ENCODE results near the gene DDX1.

DDX1 gene

DNA sequence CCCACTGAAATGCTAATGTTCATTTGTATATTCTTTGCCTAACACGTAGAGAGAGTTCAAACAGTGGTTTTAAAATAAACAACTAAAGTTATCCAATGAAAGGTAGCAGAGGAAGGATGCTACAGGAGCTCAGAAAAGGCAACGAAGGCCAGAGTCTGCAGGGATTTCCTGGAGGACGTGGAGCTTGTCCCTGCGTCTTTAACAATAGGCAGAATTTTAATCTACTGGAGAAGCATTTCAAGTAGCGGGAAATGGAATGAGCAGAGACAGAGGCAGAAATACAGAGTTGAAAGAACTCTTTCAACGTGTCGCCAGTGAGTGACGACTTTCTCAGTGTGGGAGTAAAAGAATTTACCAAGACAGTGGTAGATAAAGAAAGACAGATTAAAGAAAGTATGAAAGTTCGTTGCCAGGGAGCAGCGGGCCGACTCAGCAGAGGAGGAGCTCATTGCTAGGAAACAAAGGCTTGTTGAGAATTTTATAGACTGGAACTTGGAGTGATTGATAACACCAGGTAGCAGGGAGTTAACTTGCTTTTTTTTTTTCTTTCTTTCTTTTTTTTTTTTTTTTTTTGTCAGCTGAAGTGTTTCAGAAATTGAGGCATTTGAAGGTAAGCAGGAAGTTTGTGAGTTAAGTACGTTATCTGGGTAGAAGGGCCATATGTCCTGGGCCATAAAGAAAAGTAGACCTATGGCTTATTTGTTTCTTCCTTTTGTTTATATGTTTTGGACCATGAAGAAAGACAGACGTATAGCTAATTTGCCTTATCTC is 29.9 kb upstream of the DDX1 start:
- Histone ChIP-seq H3K36me3 (ENCODE audit: control insufficient read depth, insufficient read depth, low read length) (no peaks in the 10 kb centered on the region), H3K27ac (ENCODE audit: insufficient read depth, low read length, poor library complexity, severe bottlenecking) (peak overlapping the region; percentile 59), H3K4me1 (ENCODE audit: control insufficient read depth, insufficient read depth, low read length, poor library complexity, severe bottlenecking) (peaks cover 6% of the 10 kb centered on the region), H3K4me3 (ENCODE audit: insufficient read depth, low read depth, low read length, poor library complexity, severe bottlenecking) (peak overlapping the region; percentile 97), H3K27me3 (replicated peaks; ENCODE audit: control insufficient read depth, insufficient read depth, low read length, poor library complexity, severe bottlenecking) (no peaks in the 10 kb centered on the region), H3K9me3 (ENCODE audit: control insufficient read depth, low read length) (no peaks in the 10 kb centered on the region)
- DNase-seq = no peak

DNA sequence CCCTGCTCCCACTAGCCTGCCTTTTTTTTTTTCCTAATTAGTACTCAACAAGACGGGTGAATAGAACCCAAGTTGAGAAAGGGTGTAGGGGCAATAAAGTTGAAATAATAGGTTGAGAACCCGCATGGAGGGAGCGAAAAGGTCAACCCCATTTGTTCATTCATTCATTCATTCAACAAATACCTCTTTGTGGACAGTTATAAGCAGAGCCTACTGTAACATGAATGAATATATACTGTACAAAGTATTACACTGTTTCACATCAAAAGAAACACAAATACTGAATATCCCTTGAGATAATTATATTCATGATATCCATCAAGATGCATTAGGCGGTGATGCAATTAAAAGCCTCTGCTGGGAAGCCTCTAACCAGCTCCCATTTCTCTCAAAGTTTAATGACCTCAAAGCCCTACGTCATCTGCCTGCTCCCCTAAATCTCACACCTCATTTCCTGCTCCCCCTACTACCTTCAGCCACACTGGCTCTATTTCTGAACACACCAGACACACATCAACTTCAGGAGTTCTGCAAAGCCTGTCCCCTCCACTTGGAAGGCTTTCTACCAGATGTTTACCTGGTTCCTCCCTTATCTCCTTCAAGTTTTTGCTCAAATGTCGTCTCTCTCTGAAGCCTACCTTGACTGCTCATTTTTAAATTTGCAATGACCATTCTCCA is 29.2 kb upstream of the DDX1 start:
- H3K9me3 ChIP-seq (ENCODE audit: control insufficient read depth, low read length) = no peaks in the 10 kb centered on the region
- H3K27me3 ChIP-seq (replicated peaks; ENCODE audit: control insufficient read depth, insufficient read depth, low read length, poor library complexity, severe bottlenecking) = no peaks in the 10 kb centered on the region
- no peaks in the 10 kb centered on the region for H3K36me3 ChIP-seq (ENCODE audit: control insufficient read depth, insufficient read depth, low read length)
- DNase-seq = no peak
- peak overlapping the region; percentile 97 for H3K4me3 ChIP-seq (ENCODE audit: insufficient read depth, low read depth, low read length, poor library complexity, severe bottlenecking)
- H3K27ac ChIP-seq (ENCODE audit: insufficient read depth, low read length, poor library complexity, severe bottlenecking) = peak overlapping the region; percentile 18
- H3K4me1 ChIP-seq (ENCODE audit: control insufficient read depth, insufficient read depth, low read length, poor library complexity, severe bottlenecking) = peaks cover 6% of the 10 kb centered on the region

DNA sequence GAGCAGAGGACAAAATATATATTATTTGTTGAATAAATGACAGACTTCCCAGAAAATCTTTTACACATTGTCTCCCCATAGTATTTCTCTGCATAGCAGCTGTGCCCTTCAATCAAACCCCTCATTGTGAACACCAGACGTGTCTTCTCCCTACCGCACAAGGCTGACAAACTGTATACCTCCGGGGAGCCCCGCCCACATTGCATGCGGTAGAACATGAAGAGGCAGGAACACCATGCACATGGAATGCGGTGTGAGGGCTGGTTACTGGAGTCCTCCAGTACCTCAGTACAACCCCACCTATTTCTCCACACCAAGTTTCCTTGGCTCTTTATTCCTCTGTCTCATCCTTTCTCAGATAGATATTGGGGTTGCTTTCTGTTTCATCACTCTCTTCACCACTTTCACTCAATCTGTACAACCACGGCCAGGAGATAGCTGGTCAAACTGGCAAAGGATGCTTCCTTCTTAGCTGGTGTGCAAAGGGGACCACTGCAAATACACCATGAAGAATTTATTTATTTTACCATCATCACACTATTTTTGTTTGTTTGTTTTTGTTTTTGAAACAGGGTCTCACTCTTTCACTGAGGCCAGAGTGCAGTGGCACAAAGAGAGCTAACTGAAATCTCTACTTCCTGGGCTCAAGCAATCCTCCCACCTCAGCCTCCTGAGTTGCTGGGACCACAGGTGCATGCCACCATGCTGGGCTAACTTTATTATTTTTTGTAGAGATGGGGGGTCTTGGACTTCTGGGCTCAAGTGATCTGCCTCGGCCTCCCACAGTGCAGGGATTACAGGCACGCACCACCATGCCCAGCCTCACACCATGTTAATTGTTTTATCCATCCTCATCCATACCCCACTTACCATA is 28.2 kb upstream of the DDX1 start:
- Histone ChIP-seq H3K4me1 (ENCODE audit: control insufficient read depth, insufficient read depth, low read length, poor library complexity, severe bottlenecking) (peaks cover 6% of the 10 kb centered on the region), H3K36me3 (ENCODE audit: control insufficient read depth, insufficient read depth, low read length) (no peaks in the 10 kb centered on the region), H3K4me3 (ENCODE audit: insufficient read depth, low read depth, low read length, poor library complexity, severe bottlenecking) (no peak overlapping the region), H3K27ac (ENCODE audit: insufficient read depth, low read length, poor library complexity, severe bottlenecking) (no peak overlapping the region), H3K9me3 (ENCODE audit: control insufficient read depth, low read length) (no peaks in the 10 kb centered on the region), H3K27me3 (replicated peaks; ENCODE audit: control insufficient read depth, insufficient read depth, low read length, poor library complexity, severe bottlenecking) (no peaks in the 10 kb centered on the region)
- no peak for DNase-seq

DNA sequence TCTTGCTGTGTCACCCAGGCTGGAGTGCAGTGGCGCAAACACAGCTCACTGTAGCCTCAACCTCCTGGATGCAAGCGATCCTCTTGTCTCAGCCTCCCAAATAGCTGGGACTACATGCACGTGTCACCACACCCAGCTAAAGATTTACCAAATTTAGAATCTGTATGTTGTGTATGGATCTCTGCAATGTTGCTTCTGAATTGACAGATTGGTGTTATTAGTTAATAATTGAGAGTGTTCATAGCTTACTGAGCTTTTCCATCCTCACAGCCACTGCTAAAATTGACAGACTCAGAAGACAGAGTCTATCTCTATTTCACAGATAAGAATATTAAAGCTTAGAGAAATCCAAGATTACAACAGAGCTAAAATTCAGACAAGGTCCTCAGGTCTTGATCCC is 26.3 kb upstream of the DDX1 start:
- Histone ChIP-seq H3K4me3 (ENCODE audit: insufficient read depth, low read depth, low read length, poor library complexity, severe bottlenecking) (no peak overlapping the region), H3K4me1 (ENCODE audit: control insufficient read depth, insufficient read depth, low read length, poor library complexity, severe bottlenecking) (no peaks in the 10 kb centered on the region), H3K36me3 (ENCODE audit: control insufficient read depth, insufficient read depth, low read length) (no peaks in the 10 kb centered on the region), H3K27me3 (replicated peaks; ENCODE audit: control insufficient read depth, insufficient read depth, low read length, poor library complexity, severe bottlenecking) (no peaks in the 10 kb centered on the region), H3K9me3 (ENCODE audit: control insufficient read depth, low read length) (no peaks in the 10 kb centered on the region), H3K27ac (ENCODE audit: insufficient read depth, low read length, poor library complexity, severe bottlenecking) (no peak overlapping the region)
- DNase-seq = no peak

DNA sequence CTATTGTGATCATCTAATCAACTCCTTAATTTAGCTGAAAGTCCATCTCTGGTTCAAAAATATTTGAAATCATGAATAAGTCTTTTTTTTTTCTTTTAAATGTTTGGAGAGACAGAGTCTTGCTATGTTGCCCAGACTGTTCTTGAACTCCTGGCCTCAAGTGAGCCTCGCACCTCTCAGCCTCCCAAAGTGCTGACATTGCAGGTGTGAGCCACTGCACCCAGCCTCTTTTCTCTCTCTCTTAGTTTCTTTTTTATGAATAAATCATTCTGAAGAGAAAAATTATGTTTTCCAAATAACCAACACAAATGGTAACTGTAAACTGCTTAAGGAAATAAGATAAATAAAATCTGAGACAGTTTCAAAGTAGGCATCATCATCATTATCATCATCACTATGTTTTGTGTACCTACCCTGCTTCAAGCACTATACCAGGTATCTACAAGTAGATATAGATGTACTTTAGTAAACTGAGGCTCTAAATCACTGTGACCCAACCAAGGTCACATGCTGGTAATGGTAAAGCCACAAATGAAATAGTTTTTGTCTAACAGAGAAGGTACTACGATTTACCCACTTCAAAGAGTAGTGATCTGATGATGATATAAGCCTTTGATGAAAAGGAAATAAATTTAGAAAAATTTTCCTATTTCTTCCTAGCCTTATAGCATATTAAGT is 25.5 kb upstream of the DDX1 start:
- no peaks in the 10 kb centered on the region for H3K36me3 ChIP-seq (ENCODE audit: control insufficient read depth, insufficient read depth, low read length)
- no peaks in the 10 kb centered on the region for H3K27me3 ChIP-seq (replicated peaks; ENCODE audit: control insufficient read depth, insufficient read depth, low read length, poor library complexity, severe bottlenecking)
- no peaks in the 10 kb centered on the region for H3K9me3 ChIP-seq (ENCODE audit: control insufficient read depth, low read length)
- no peak overlapping the region for H3K4me3 ChIP-seq (ENCODE audit: insufficient read depth, low read depth, low read length, poor library complexity, severe bottlenecking)
- H3K27ac ChIP-seq (ENCODE audit: insufficient read depth, low read length, poor library complexity, severe bottlenecking) = no peak overlapping the region
- H3K4me1 ChIP-seq (ENCODE audit: control insufficient read depth, insufficient read depth, low read length, poor library complexity, severe bottlenecking) = no peaks in the 10 kb centered on the region
- DNase-seq = no peak

DNA sequence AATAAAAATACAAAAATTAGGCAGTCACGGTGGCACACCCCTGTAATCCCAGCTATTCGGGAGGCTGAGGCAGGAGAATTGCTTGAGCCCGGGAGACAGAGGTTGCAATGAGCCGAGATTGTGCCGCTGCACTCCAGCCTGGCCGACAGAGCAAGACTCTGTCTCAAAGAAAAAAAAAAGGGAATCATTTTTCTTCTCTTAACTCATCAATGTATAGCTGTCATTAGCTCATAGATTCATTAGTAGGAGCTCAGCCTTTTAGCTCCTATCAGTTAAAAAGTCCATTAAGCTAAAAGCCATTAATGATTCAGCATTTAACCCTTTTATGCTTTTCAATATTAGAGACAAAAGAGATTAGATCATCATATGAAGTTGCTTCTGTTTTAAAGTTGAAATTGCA is 24.8 kb upstream of the DDX1 start:
- no peak for DNase-seq
- no peaks in the 10 kb centered on the region for H3K27me3 ChIP-seq (replicated peaks; ENCODE audit: control insufficient read depth, insufficient read depth, low read length, poor library complexity, severe bottlenecking)
- no peaks in the 10 kb centered on the region for H3K36me3 ChIP-seq (ENCODE audit: control insufficient read depth, insufficient read depth, low read length)
- no peak overlapping the region for H3K4me3 ChIP-seq (ENCODE audit: insufficient read depth, low read depth, low read length, poor library complexity, severe bottlenecking)
- H3K9me3 ChIP-seq (ENCODE audit: control insufficient read depth, low read length) = no peaks in the 10 kb centered on the region
- no peaks in the 10 kb centered on the region for H3K4me1 ChIP-seq (ENCODE audit: control insufficient read depth, insufficient read depth, low read length, poor library complexity, severe bottlenecking)
- H3K27ac ChIP-seq (ENCODE audit: insufficient read depth, low read length, poor library complexity, severe bottlenecking) = no peak overlapping the region

DNA sequence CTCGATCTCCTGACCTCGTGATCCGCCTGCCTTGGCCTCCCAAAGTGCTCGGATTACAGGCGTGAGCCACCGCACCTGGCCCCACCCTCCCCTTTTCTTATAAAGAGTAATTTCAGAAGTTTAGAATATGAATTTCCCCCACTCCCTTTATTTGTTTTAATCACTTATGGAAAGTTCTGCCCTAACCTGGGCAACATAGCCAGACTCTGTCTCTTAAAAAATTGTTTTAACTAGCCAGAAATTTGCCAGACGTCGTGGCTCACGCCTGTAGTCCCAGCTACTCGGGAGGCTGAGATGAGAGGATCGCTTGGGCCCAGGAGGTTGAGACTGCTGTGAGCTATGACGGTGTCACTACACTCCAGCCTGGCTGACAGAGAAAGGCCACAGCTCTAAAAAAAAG is 22.8 kb upstream of the DDX1 start:
- Histone ChIP-seq H3K36me3 (ENCODE audit: control insufficient read depth, insufficient read depth, low read length) (no peaks in the 10 kb centered on the region), H3K27ac (ENCODE audit: insufficient read depth, low read length, poor library complexity, severe bottlenecking) (no peak overlapping the region), H3K9me3 (ENCODE audit: control insufficient read depth, low read length) (no peaks in the 10 kb centered on the region), H3K4me1 (ENCODE audit: control insufficient read depth, insufficient read depth, low read length, poor library complexity, severe bottlenecking) (no peaks in the 10 kb centered on the region), H3K4me3 (ENCODE audit: insufficient read depth, low read depth, low read length, poor library complexity, severe bottlenecking) (no peak overlapping the region), H3K27me3 (replicated peaks; ENCODE audit: control insufficient read depth, insufficient read depth, low read length, poor library complexity, severe bottlenecking) (no peaks in the 10 kb centered on the region)
- no peak for DNase-seq

DNA sequence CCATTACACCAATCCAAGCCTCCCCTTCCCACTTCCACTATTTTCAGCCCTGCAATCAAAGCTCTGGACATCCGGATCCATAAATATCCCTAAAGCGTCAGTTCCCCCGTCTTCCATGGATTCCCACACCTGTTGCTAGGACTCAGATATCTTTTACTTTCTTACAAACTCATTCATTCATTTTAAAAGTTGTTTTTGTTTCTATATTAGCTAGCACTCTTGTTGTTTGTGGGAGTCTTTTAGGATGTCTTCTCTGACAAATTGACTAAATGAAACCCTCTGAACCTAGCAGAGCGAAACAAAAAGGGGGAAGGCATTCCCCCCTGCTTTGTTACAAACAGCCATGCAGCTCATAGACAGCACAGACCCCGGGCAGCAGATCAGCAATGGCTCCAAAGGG is 21.6 kb upstream of the DDX1 start:
- no peak for DNase-seq
- Histone ChIP-seq H3K9me3 (ENCODE audit: control insufficient read depth, low read length) (no peaks in the 10 kb centered on the region), H3K27me3 (replicated peaks; ENCODE audit: control insufficient read depth, insufficient read depth, low read length, poor library complexity, severe bottlenecking) (no peaks in the 10 kb centered on the region), H3K27ac (ENCODE audit: insufficient read depth, low read length, poor library complexity, severe bottlenecking) (no peak overlapping the region), H3K4me3 (ENCODE audit: insufficient read depth, low read depth, low read length, poor library complexity, severe bottlenecking) (no peak overlapping the region), H3K4me1 (ENCODE audit: control insufficient read depth, insufficient read depth, low read length, poor library complexity, severe bottlenecking) (no peaks in the 10 kb centered on the region), H3K36me3 (ENCODE audit: control insufficient read depth, insufficient read depth, low read length) (no peaks in the 10 kb centered on the region)

DNA sequence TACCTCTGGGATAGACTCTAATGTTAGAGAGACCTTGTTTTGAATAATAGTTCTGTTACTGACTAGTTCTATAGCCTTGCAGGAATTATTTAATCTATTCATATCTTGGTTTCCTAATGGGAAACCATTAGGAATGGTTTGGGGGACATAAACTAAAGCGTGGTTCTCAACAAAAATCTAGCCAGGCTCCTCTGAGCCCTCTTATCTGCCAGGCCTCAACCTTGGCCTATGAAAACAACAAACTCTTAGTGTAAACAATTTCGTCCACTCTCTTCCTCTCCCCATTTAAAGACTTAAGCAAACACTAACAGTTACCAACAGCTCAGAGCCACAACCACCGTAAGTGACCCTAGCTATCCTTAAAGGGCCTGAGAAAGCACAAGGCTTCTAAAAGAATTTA is 19.9 kb upstream of the DDX1 start:
- no peak for DNase-seq
- H3K27me3 ChIP-seq (replicated peaks; ENCODE audit: control insufficient read depth, insufficient read depth, low read length, poor library complexity, severe bottlenecking) = no peaks in the 10 kb centered on the region
- H3K4me1 ChIP-seq (ENCODE audit: control insufficient read depth, insufficient read depth, low read length, poor library complexity, severe bottlenecking) = no peaks in the 10 kb centered on the region
- H3K9me3 ChIP-seq (ENCODE audit: control insufficient read depth, low read length) = no peaks in the 10 kb centered on the region
- H3K4me3 ChIP-seq (ENCODE audit: insufficient read depth, low read depth, low read length, poor library complexity, severe bottlenecking) = no peak overlapping the region
- H3K36me3 ChIP-seq (ENCODE audit: control insufficient read depth, insufficient read depth, low read length) = no peaks in the 10 kb centered on the region
- no peak overlapping the region for H3K27ac ChIP-seq (ENCODE audit: insufficient read depth, low read length, poor library complexity, severe bottlenecking)

Data from effector memory CD4-positive, alpha-beta T cell (primary cell).